GM12873 (cell line): ENCODE results near the gene SPN.

Source experiments
- TF ChIP-seq, protein P1 (sequence below): IDR thresholded peaks from 2 replicates; pipeline ENCODE4 v1.5.1; 2012; ENCODE audit warnings: low read depth, mild to moderate bottlenecking, moderate library complexity, low read length, control low read depth; ENCODE audit not compliant: insufficient read depth; ENCODE audit errors: missing control alignments

SPN gene

DNA sequence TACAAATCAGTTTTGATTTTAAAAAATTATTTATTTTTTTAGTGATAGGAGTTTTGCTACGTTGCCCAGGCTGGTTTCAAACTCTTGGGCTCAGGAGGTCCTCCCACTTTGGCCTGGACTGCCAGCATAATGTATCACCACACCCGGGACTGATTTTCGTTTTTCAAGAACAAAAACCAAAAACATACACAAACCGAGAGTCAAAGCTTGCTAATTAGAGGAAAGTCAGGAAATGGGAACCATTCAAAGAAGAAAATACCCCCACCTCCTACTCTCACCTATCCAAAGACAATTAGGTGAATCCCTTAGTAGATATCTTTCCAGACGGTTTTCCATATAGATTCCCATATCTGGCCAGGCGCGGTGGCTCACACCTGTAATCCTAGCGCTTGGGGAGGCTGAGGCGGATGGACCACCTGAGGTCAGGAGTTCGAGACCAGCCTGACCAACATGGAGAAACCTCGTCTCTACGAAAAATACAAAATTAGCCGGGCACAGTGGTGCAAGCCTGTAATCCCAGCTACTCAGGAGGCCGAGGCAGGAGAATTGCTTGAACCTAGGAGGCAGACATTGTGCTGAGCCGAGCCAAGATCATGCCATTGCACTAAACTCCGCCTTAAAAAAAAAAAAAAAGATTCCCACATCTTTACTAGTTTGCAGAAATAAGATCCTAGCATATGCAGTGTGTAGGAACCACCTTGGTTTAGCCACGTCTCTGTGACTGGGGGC lies 883 bp upstream of the SPN start:
- TF ChIP-seq, protein P1, sequence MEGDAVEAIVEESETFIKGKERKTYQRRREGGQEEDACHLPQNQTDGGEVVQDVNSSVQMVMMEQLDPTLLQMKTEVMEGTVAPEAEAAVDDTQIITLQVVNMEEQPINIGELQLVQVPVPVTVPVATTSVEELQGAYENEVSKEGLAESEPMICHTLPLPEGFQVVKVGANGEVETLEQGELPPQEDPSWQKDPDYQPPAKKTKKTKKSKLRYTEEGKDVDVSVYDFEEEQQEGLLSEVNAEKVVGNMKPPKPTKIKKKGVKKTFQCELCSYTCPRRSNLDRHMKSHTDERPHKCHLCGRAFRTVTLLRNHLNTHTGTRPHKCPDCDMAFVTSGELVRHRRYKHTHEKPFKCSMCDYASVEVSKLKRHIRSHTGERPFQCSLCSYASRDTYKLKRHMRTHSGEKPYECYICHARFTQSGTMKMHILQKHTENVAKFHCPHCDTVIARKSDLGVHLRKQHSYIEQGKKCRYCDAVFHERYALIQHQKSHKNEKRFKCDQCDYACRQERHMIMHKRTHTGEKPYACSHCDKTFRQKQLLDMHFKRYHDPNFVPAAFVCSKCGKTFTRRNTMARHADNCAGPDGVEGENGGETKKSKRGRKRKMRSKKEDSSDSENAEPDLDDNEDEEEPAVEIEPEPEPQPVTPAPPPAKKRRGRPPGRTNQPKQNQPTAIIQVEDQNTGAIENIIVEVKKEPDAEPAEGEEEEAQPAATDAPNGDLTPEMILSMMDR = no peak

DNA sequence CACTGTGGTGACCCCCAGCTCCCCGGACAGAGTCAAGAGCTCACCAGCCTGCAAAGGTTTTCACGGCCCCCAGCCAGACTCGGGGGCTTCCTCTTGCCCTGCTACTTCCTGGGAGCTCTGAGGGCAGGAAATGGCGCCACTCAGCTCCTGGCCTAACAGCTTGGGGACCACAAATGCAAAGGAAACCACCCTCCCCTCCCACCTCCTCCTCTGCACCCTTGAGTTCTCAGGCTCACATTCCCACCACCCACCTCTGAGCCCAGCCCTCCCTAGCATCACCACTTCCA lies 375 bp upstream of the SPN start:
- TF ChIP-seq, protein P1 = no peak

DNA sequence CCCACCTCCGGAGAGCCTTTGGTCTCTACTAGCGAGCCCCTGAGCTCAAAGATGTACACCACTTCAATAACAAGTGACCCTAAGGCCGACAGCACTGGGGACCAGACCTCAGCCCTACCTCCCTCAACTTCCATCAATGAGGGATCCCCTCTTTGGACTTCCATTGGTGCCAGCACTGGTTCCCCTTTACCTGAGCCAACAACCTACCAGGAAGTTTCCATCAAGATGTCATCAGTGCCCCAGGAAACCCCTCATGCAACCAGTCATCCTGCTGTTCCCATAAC lies 702 bp downstream of the SPN start:
- TF ChIP-seq, protein P1 = no peak

DNA sequence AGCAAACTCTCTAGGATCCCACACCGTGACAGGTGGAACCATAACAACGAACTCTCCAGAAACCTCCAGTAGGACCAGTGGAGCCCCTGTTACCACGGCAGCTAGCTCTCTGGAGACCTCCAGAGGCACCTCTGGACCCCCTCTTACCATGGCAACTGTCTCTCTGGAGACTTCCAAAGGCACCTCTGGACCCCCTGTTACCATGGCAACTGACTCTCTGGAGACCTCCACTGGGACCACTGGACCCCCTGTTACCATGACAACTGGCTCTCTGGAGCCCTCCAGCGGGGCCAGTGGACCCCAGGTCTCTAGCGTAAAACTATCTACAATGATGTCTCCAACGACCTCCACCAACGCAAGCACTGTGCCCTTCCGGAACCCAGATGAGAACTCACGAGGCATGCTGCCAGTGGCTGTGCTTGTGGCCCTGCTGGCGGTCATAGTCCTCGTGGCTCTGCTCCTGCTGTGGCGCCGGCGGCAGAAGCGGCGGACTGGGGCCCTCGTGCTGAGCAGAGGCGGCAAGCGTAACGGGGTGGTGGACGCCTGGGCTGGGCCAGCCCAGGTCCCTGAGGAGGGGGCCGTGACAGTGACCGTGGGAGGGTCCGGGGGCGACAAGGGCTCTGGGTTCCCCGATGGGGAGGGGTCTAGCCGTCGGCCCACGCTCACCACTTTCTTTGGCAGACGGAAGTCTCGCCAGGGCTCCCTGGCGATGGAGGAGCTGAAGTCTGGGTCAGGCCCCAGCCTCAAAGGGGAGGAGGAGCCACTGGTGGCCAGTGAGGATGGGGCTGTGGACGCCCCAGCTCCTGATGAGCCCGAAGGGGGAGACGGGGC lies 1.3 kb downstream of the SPN start:
- TF ChIP-seq, protein P1 = peak; percentile 40

DNA sequence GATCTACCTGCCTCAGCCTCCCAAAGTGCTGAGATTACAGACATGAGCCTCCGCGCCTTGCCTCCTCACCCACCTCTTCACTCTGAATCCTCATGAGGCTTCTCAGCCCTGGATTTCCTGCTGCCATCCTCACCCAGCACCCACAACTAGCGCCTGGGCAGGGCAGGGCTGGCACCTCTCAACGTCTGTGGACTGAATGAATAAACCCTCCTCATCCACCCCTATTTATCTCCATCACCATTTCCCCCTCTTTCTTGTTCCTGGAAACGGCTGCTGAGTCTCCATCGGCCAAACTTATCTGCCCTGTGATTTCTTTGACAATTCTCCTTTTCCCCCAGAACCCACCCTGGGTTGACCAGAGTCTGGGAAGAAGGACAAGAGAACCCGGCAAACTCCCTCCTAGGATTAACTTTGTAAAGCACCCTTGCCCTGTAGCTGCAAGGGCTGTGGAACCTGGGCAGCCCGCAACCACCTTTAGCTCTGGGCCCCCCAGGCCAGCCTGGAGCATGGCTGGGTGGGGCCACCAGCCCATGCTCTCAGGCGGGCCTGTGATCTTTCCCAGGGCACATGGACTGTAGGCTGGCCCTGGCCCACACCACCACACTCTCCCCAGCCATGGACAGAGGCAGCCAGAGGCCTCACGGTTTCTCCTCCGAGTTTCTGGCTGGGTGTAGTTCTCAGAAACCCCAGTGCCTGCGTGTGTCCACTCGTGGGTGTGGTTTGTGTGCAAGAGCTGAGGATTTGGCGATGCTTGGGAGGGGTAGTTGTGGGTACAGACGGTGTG lies 2.4 kb downstream of the SPN start:
- TF ChIP-seq, protein P1 = no peak

DNA sequence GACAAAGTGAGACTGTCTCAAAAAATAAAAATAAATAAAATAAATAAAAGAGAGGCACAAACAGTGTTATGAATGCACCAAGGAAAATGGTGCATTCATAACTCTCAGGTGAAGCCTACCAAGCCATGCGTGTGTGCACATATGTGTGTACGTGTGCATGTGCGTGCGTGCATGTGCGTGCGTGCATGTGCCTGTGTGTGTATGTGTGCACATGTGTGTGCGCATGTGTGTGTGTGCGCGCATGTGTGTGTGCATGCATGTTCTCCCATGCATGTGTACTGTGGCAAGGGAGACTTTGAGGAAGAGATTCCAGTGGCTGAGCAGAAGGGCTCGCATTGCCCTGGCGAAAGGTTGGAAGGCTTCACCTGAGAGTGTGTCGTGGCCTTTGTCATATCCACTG lies 4.7 kb downstream of the SPN start:
- TF ChIP-seq, protein P1 = no peak

DNA sequence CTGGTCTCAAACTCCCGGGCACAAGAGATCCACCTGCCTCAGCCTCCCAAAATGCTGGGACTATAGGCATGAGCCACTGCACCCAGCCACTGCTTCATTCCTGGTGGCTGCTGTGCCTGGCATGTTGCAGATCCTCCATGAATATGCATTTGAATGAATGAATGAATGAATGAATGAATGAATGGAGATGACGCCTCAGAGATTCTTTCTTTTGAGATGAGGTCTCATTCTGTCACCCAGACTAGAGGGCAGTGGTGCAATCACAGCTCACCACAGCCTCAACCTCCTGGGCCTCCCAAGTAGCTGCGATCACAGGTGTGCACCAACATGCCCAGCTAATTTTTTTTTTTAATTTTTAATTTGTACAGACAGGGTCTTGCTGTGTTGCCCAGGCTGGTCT lies 5.2 kb downstream of the SPN start:
- TF ChIP-seq, protein P1 = no peak
